SK-N-SH (cell line): ENCODE data around the gene JADE2. TPM values are rescaled to one million over a fixed set of nuclear protein-coding genes. Genes with fewer than 3 reads are reported as not detected.

ENCODE experiments used
- CTCF ChIA-PET: fragments of 300-600, 350-600 bp; formaldehyde crosslinking; extraction: SDS; loops from one replicate; lab custom pipeline; 2021; lab: Yijun Ruan, JAX
- POLR2A ChIA-PET: fragments of 350-600 bp; sonication (Branson Sonifier 250); formaldehyde crosslinking; extraction: SDS; loops from one replicate; lab custom pipeline; 2020; ENCODE audit warnings: antibody characterized with exemption, inconsistent platforms; lab: Yijun Ruan, JAX
- DNase-seq: peaks from one replicate; pipeline ENCODE4 v3.0.0; 2012
- H2AFZ ChIP-seq: fragments of 200-600 bp; sonication (generic); 2 replicates; pipeline ENCODE4 v1.8.1; 2016; ENCODE audit warnings: antibody characterized with exemption, mild to moderate bottlenecking, low read depth
- H3F3A ChIP-seq: fragments of 200-600 bp; sonication (generic); replicated peaks from 2 replicates; pipeline ENCODE3; 2016; ENCODE audit warnings: antibody characterized with exemption, mild to moderate bottlenecking; ENCODE audit not compliant: insufficient read depth
- H3K27ac ChIP-seq, 2 experiments: fragments of 200-500 bp in 1 of 2; fragments of 200-600 bp in 1 of 2; sonication (Bioruptor generic) in 1 of 2; sonication (generic), shearing (Covaris generic) in 1 of 2; 2 replicates each; pipeline versions ENCODE4 v1.5.1 to v1.6.1; 2014 to 2016; ENCODE audit warnings: low read depth in 2 of 2, inconsistent platforms in 1 of 2, low read length in 1 of 2, mild to moderate bottlenecking in 1 of 2, mixed read lengths in 1 of 2
- H3K27me3 ChIP-seq: fragments of 200-600 bp; sonication (generic), shearing (Covaris generic); 2 replicates; pipeline ENCODE4 v1.6.1; 2016; ENCODE audit warnings: mixed run types; ENCODE audit not compliant: insufficient read depth
- H3K36me3 ChIP-seq, 2 experiments: fragments of 200-500 bp in 1 of 2; fragments of 200-600 bp in 1 of 2; sonication (Bioruptor generic) in 1 of 2; sonication (generic) in 1 of 2; replicated peaks in 1 of 2; 2 replicates each; pipeline versions ENCODE3 to v1.5.1; 2014 to 2016; ENCODE audit warnings: low read length in 1 of 2, mild to moderate bottlenecking in 1 of 2; ENCODE audit not compliant: insufficient read depth in 2 of 2, control insufficient read depth in 1 of 2
- H3K4me1 ChIP-seq, 2 experiments: fragments of 200-500 bp in 1 of 2; fragments of 200-600 bp in 1 of 2; sonication (Bioruptor generic) in 1 of 2; sonication (generic), shearing (Covaris generic) in 1 of 2; 2 replicates each; pipeline versions ENCODE4 v1.5.1 to v1.6.1; 2014 to 2016; ENCODE audit warnings: low read depth in 1 of 2, low read length in 1 of 2, mixed run types in 1 of 2; ENCODE audit not compliant: insufficient read depth in 2 of 2, control insufficient read depth in 1 of 2
- H3K4me2 ChIP-seq: fragments of 200-600 bp; sonication (generic), shearing (Covaris generic); 2 replicates; pipeline ENCODE4 v1.6.1; 2017; ENCODE audit warnings: mixed run types
- H3K4me3 ChIP-seq, 2 experiments: fragments of 200-500 bp in 1 of 2; fragments of 200-600 bp in 1 of 2; sonication (Bioruptor generic) in 1 of 2; sonication (generic), shearing (Covaris generic) in 1 of 2; 2 replicates each; pipeline versions ENCODE4 v1.5.1 to v1.8.1; 2014 to 2016; ENCODE audit warnings: low read depth in 2 of 2, inconsistent platforms in 1 of 2, low read length in 1 of 2, mild to moderate bottlenecking in 1 of 2, mixed read lengths in 1 of 2, moderate library complexity in 1 of 2
- H3K79me2 ChIP-seq: fragments of 200-600 bp; sonication (generic); 2 replicates; pipeline ENCODE4 v1.8.1; 2017; ENCODE audit warnings: mild to moderate bottlenecking; ENCODE audit not compliant: insufficient read depth
- H3K9ac ChIP-seq: fragments of 200-600 bp; sonication (generic); 2 replicates; pipeline ENCODE4 v1.6.1; 2017; ENCODE audit warnings: mixed run types
- H3K9me2 ChIP-seq: fragments of 200-600 bp; sonication (generic); 2 replicates; pipeline ENCODE4 v1.6.1; 2017; ENCODE audit warnings: mixed run types
- H3K9me3 ChIP-seq: fragments of 200-600 bp; sonication (generic); 2 replicates; pipeline ENCODE4 v1.6.1; 2017; ENCODE audit warnings: mixed run types, mild to moderate bottlenecking, moderate library complexity
- H4K20me1 ChIP-seq: fragments of 200-600 bp; sonication (generic); 2 replicates; pipeline ENCODE4 v1.6.1; 2017; ENCODE audit warnings: mild to moderate bottlenecking, mixed run types; ENCODE audit not compliant: insufficient read depth
- FOSL2 ChIP-seq: IDR thresholded peaks from 2 replicates; pipeline ENCODE4 v1.4.0; 2012; ENCODE audit warnings: low read depth, mild to moderate bottlenecking, moderate library complexity, borderline replicate concordance
- FOXM1 ChIP-seq: IDR thresholded peaks from 2 replicates; pipeline ENCODE4 v1.4.0; 2012; ENCODE audit warnings: low read depth, mild to moderate bottlenecking
- GABPA ChIP-seq: IDR thresholded peaks from 2 replicates; pipeline ENCODE4 v1.4.0; 2012; ENCODE audit warnings: low read depth, mild to moderate bottlenecking
- IRF3 ChIP-seq: fragments of 150-350 bp; IDR thresholded peaks from 2 replicates; pipeline ENCODE4 v1.6.1; 2016; ENCODE audit warnings: mild to moderate bottlenecking, low read depth, low read length
- JUND ChIP-seq: IDR thresholded peaks from 2 replicates; pipeline ENCODE4 v1.4.0; 2012
- PBX3 ChIP-seq: IDR thresholded peaks from 2 replicates; pipeline ENCODE4; 2012
- RAD21 ChIP-seq: IDR thresholded peaks from 2 replicates; pipeline ENCODE4 v1.6.1; 2012; ENCODE audit warnings: mild to moderate bottlenecking, low read length
- RCOR1 ChIP-seq: fragments of 150-350 bp; IDR thresholded peaks from 2 replicates; pipeline ENCODE4 v1.6.1; 2017; ENCODE audit warnings: antibody characterized with exemption, low read length
- RXRA ChIP-seq: IDR thresholded peaks from 2 replicates; pipeline ENCODE4 v1.4.0; 2012; ENCODE audit warnings: low read depth, mild to moderate bottlenecking, borderline replicate concordance
- SIN3A ChIP-seq: IDR thresholded peaks from 2 replicates; pipeline ENCODE4 v1.6.1; 2012; ENCODE audit warnings: low read depth, mild to moderate bottlenecking, low read length, moderate library complexity, borderline replicate concordance
- TAF1 ChIP-seq: IDR thresholded peaks from 2 replicates; pipeline ENCODE4 v1.6.1; 2012; ENCODE audit warnings: low read depth, mild to moderate bottlenecking, low read length, moderate library complexity, borderline replicate concordance
- TCF12 ChIP-seq: IDR thresholded peaks from 2 replicates; pipeline ENCODE4 v1.4.0; 2012
- TEAD4 ChIP-seq: IDR thresholded peaks from 2 replicates; pipeline ENCODE4 v1.4.0; 2012; ENCODE audit warnings: mild to moderate bottlenecking, borderline replicate concordance; ENCODE audit not compliant: insufficient read depth
- USF1 ChIP-seq: IDR thresholded peaks from 2 replicates; pipeline ENCODE4 v1.4.0; 2012; ENCODE audit warnings: low read depth, borderline replicate concordance
- YY1 ChIP-seq: IDR thresholded peaks from 2 replicates; pipeline ENCODE4 v1.4.0; 2012; ENCODE audit warnings: low read depth, mild to moderate bottlenecking
- WGBS: methylation state at CpG from one replicate; pipeline ENCODE4 v1.1.6; 2017; ENCODE audit warnings: low lambda C conversion rate; 5-methylcytosine and 5-hydroxymethylcytosine counted together
- polyA plus RNA-seq, 3 experiments: library from polyadenylated mRNA; depleted of rRNA; stranded (reverse); fragments of >200 nt; gene quantifications; 2 replicates each; pipeline ENCODE4 v1.2.3, GENCODE V29; 2012
- TF ChIP-seq, protein P1 (sequence below): fragments of 150-350 bp; IDR thresholded peaks from 2 replicates; pipeline ENCODE4 v1.6.1; 2017; ENCODE audit warnings: antibody characterized with exemption, low read length, low read depth, borderline replicate concordance

Gene JADE2
- polyA plus RNA-seq, 1 of the 3 experiments (the other 2 are of a cell fraction): 25.7 TPM

GRCh38 chr5:134529460-134529859 lies 4.0 kb downstream of the JADE2 start:
- Histone ChIP-seq H3K9me3 (no peaks in the 10 kb centered on the region), H3K4me1 (peaks cover 0 to 42% of the 10 kb centered on the region in 2 experiments; a peak in 2 of 4 replicates), H3K27me3 (no peaks in the 10 kb centered on the region), H2AFZ (no peak overlapping the region), H4K20me1 (peaks cover 67% of the 10 kb centered on the region), H3K36me3 (no peaks in the 10 kb centered on the region), H3K79me2 (peaks cover 80% of the 10 kb centered on the region), H3K4me2 (no peak overlapping the region), H3K27ac (peak overlapping the region in 1 of 2 experiments; percentile 98; a peak in 2 of 4 replicates), H3K9ac (no peak overlapping the region), H3K9me2 (no peaks in the 10 kb centered on the region), H3F3A (peaks cover 8% of the 10 kb centered on the region), H3K4me3 (no peak overlapping the region)
- WGBS: 97% methylated on average over 6 of the region's 6 CpGs
- DNase-seq: no peak
- CTCF ChIA-PET: interaction anchor here (0.7 to 5.5 kb wide), 7 partner anchors 24 to 407 kb away, joined by 3 to 53 read pairs (median 8); partner anchors contain the start of gene CDKN2AIPNL
- TF ChIP-seq TAF1 (no peak), TCF12 (no peak), YY1 (no peak), IRF3 (no peak), GABPA (no peak), USF1 (no peak), RCOR1 (no peak), RAD21 (no peak), FOSL2 (no peak), JUND (no peak), PBX3 (no peak), FOXM1 (no peak), SIN3A (no peak), RXRA (no peak), TEAD4 (no peak)
- TF ChIP-seq, protein P1, sequence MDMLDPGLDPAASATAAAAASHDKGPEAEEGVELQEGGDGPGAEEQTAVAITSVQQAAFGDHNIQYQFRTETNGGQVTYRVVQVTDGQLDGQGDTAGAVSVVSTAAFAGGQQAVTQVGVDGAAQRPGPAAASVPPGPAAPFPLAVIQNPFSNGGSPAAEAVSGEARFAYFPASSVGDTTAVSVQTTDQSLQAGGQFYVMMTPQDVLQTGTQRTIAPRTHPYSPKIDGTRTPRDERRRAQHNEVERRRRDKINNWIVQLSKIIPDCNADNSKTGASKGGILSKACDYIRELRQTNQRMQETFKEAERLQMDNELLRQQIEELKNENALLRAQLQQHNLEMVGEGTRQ: no peak
- POLR2A ChIA-PET: interaction anchor here (1.5 kb wide), 1 partner anchor 26 kb away, joined by 3 read pairs; no protein-coding TSS in a partner anchor
